Astrocyte (in vitro differentiated cells and primary cell): ENCODE results near the gene CYP2A6.
"Not testable (repeated sequence)": the region's sequence is repeated elsewhere in the genome, so short reads cannot be mapped to it uniquely, and the experiment has no call there.

ENCODE experiments used
- CTCF ChIP-seq: IDR thresholded peaks from 2 replicates; pipeline ENCODE4 v1.5.1; 2011; ENCODE audit warnings: low read depth, mild to moderate bottlenecking, inconsistent platforms, low read length, moderate library complexity; ENCODE audit not compliant: insufficient read depth
- EZH2 ChIP-seq: IDR thresholded peaks from 2 replicates; pipeline ENCODE4 v1.6.1; 2012; ENCODE audit warnings: mild to moderate bottlenecking, low read length, inconsistent platforms; ENCODE audit not compliant: insufficient read depth

- not testable (repeated sequence) for TF ChIP-seq EZH2
- peak; percentile 73 for TF ChIP-seq CTCF
Observed at GRCh38 chr19:40819479-40820234, 30.6 kb downstream of the CYP2A6 start.
